ENCODE data around the gene SCTR.
"Not testable (repeated sequence)": the region's sequence is repeated elsewhere in the genome, so short reads cannot be mapped to it uniquely, and the experiment has no call there.

Gene SCTR

DNA sequence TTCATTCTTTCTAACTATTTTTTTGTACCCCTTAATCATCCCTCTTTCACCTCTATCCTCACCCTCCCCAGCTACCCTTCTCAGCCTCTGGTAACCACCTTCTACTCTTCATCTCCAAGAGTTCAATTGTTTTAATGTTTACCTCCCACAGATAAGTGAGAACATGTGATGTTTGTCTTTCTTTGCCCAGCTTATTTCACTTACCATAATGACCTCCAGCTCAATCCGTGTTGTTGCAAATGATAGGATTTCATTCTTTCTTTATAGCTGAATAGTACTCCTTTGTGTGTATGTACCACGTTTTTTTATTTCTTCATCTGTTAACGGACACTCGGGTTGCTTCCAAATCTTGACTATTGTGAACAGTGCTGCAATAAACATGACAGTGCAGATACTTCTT lies 114.8 kb downstream of the SCTR start:
- no peak for DNase-seq (ENCODE audit: low read depth in 2 of 2)

DNA sequence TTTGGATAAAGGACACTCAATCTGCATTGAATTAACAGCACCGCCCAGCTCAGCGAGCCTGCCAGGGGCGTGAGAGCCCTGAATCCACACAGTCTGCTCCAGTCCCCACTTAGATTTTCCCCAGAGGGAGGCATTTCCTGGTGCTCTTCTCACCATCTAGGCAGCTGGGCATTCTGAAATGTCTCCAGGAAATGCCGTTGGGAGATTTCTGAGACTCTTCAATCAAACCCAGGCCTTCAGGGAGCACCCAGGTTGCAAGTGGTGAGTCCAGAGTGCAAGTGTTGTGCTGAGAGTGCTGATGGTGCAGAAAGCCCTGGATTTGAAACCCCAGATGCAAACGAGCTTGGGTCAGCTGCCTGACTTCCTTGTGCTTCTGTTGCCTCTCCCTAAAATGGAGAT lies 116.1 kb downstream of the SCTR start:
- DNase-seq (ENCODE audit: low read depth in 2 of 2), result no peak

DNA sequence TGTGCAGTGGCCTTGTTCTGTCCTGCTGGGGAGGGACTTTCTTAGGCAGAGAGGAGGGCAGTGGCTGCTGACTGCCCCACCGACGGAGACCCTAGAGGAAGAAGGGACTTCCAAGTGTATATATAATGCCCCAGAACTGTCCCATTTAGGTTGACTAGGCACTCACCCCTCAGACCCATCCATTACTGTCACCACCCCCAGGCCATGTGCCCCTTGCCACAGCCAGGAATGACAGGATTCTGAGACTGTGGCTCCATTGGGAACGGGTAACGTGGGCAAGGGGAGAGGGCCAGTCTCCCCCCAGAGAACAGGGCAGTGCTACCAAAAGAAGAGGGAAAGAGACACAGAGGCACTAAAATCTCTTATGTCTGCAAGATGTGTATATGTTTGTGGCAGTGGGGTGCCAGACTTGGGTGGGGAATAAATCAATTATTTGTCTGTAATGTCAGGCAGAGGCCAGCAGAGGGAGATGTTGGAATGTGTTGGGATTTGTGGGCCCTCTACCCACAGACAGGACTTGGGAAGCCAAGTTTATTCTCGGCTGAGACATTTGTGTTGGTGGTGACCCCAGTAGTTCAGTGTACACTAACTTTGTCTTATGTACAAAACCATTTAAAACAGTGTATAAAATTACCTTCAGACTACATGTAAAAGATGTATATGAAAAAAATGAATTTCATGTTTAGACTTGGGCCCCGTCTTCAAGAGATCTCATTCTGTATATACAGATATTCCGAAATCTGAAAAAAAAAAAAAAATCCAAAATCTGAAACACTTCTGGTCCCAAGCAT lies 116.7 kb downstream of the SCTR start:
- no peak for DNase-seq (ENCODE audit: low read depth in 2 of 2)

DNA sequence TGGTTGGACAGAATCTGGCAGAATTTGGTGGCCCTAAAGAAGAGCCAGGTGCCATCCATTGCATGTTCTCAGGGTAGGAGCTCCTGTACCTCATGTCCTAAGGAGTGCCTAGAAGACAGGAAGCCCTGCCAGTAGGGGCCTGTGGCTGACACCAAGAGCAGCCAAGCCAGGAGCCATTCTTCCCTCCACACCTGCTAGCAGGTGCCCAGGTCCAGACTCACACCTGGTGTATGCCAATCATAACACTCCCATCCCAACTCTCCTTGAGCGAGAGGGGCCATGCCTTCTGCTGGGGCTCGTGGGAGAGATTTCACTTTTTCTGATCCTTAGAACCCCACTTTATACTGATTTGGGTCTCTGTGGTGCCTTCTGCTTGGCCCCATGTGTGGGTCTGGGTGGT lies 119.1 kb downstream of the SCTR start:
- DNase-seq (ENCODE audit: low read depth in 2 of 2), result no peak

DNA sequence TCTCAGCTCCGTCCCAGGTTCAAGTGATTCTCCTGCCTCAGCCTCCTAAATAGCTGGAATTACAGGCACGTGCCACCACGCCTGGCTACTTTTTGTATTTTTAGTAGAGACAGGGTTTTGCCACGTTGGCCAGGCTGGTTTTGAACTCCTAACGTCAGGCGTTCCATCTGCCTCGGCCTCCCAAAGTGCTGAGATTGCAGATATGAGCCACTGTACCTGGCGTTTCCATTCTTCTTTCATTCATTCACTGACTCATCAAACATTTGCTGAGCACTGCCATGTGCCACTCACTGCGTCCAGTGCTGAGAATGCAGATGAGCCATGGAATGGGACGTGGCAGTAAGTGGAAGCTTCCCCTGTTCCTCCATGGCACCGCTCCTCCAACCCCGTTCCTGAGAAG lies 120.7 kb downstream of the SCTR start:
- DNase-seq (ENCODE audit: low read depth in 2 of 2), result not testable (repeated sequence)

DNA sequence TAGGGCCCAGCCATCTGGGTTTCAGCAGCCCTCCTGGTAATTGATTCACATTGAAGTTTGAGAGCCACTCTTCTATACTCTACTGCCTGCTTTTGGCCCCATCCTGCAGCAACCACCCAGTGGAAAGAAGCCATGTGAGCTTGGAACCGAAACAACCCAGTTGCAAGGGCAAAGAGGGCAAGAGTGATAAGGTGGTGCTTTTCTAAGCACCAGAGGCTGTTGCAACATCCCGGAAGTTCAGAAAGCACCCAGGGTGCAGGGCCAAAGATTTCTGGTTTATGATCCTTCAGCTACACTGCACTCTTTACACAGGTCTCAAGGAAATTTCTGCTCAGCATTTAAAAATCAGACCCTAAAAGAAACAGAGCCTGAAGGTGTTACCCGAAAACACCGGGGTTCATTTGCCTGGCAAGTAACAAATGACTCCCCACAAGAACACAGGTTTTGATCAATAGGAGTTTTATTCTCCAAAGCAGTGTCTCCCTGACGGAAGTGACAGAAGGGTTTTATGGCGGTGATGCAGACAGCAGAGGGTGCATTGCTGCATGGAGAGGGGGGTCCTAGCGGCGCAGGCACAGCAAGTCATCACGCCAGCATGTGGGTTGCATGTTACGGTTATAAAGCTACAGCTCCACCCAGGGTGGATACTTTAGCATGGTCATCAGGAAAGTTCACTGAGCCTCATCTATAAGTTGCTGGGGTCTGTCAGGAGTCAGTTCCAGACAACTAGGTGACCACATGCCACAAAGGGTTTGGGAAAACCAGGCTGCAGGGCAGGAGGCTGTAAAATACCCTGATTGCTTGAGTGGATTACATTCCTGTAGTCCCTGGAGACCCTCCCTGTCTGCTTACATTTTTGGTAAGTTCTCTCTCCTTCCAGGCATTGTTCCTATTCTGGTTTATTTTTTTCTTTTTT lies 121.4 kb downstream of the SCTR start:
- DNase-seq (ENCODE audit: low read depth in 2 of 2), result no peak

DNA sequence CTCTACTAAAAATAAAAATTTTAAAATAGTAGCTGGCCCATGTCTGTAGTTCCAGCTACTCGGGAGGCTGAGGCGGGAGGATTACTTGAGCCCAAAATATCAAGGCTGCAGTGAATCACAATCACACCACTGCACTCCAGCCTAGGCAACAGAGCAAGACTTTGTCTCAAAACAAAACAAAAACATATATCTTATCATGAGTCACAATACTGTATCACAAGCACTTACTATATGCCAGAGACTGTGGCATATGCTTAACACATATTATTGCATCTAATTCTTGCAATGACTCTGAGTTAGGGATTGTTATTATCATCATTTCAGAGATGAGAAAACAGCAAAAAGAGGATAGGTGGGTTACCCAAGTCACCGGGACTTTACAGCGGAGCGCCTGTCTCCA lies 122.2 kb downstream of the SCTR start:
- DNase-seq (ENCODE audit: low read depth in 2 of 2), result no peak

DNA sequence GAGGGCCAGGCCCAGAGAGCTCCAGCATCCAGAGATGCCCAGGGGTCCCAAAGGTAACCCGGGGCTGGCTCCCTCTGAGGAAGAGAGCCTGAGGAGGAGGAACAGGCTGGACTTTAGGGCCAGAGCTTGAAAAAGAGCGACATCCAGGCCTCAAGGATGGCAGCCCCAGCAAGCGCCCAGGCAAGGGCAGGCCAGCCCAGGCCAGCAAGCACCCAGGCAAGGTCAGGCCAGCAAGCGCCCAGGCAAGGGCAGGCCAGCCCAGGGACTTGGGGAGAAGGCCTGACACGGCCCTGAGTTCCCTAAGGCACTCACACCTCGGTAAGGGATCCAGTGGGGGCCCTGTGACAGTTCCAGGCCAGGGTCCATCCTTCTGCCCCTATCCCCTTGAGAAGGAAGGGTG lies 127.1 kb downstream of the SCTR start:
- no peak for DNase-seq (ENCODE audit: low read depth in 2 of 2)

DNA sequence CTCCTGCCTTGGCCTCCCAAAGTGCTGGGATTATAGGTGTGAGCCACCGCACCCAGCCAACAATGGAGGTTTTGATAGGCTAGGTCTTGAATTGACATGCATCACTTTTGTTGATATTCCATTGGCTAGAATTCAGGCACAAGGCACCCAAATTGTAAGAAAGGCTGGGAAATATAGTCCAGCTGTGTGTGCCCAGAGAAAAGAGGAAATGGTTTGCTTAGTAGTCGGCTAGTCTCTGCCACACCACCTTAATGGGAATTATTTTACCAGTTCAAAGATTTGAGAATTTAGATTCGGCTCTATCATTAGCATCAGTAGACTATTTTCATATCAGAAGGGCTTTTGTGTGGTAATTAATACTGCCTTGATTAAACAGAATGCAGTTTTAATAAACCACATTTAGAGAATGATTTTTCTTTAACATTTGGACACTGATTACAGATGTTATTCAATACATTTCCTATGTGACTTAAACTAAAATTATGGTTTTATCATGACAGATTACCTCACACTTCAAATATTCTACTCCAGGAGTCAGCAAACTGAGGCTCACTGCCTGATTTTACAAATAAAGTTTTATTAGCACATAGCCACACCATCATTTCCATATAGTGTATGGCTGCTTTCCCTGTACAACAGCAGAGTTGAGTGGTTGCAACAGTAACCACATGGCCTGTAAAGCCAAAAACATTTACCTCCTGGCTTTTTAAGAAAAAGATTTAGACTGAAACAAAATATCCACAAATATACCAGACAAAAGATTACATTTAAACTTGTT lies 130.1 kb downstream of the SCTR start:
- DNase-seq (ENCODE audit: low read depth in 2 of 2), result no peak

Measured in stimulated activated CD8-positive, alpha-beta memory T cell treated with anti-CD3 and anti-CD28 coated beads, Interleukin-15, amount 100 ng/mL, for 4 hours (primary cell).